Iris pigment epithelial cell (primary cell): Measurements from ENCODE around the gene IL17RB.

ENCODE experiments used
- DNase-seq: peaks from one replicate; pipeline ENCODE4 v3.0.0-alpha.2; 2011; ENCODE audit warnings: low read depth

The IL17RB gene

GRCh38 chr3:53811143-53811927 lies 35.0 kb upstream of the IL17RB start:
- no peak for DNase-seq

DNA sequence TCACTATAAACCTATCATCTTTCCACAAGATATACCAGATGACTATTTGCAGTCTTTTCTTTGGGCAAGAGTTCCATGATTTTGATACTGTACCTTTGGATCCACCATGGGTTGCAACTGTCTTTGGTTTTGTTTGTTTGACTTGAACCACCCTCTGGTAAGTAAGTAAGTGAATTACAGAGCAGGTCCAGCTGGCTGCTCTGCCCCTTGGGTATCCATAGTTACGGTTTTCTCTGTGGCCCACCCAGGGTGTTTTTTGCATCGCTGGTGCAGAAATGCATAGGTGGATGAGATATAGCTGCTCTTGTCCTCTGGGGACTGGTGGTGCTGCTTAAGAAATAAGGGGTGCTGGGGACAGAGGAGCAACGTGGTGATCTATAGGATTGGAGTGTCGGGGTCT lies 33.9 kb upstream of the IL17RB start:
- DNase-seq: no peak

DNA sequence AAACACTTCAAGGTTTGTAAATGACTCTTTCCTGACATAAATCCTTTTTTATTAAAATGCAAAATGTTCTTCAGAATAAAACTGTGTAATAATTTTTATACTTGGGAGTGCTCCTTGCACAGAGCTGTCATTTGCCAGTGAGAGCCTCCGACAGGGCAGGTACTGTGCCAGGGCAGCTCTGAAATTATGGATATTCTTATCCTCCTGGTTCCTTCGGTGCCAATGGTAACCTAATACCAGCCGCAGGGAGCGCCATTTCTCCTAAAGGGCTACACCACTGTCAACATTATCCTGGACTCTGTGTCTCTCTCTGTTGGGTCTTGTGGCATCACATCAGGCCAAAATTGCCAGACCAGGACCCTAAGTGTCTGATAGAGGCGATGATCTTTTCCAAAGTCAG lies 33.1 kb upstream of the IL17RB start:
- DNase-seq: no peak

DNA sequence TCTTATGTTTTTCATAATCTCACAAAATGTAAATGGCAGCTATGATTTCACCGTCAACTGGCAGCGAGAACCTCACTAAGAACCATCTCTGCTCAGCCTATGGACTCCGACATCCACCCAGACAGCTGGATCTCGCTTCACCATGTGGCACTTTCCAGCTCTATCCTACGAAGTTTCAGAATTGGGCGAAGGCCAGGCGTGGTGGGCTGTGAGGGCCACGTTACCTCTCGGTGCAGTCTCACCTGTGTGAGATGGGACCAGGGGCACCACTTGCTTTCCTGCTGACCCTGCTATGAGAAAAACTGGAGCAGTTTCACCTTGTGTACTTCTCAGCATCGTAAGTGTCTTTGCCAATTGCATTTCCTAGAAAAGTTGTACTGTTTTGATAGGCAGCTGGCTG lies 32.5 kb upstream of the IL17RB start:
- no peak for DNase-seq

GRCh38 chr3:53815067-53815466 lies 31.3 kb upstream of the IL17RB start:
- no peak for DNase-seq

DNA sequence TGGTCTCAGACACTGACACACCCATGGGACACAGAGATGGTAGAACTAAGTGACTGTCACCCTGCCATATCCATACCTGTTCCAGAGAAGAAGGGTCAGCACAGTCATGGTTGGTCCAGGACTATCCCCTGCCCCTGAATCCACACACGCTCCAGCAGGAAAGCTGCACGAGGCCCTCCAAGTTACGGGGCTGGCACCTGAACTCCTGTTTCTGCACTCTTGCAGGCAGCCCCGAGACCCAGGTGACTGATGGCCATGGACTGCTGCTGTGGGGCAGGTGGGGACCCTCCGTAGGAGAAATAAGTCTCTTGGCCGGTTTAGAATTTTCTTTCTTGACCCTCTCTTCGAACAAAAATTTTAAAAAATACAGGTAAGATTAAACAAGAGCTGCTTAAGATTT lies 30.7 kb upstream of the IL17RB start:
- DNase-seq: no peak

- no peak for DNase-seq
These were observed 29.9 kb upstream of the IL17RB start for GRCh38 chr3:53816425-53816824.

- DNase-seq: no peak
These were observed 29.2 kb upstream of the IL17RB start for GRCh38 chr3:53817211-53817610.

DNA sequence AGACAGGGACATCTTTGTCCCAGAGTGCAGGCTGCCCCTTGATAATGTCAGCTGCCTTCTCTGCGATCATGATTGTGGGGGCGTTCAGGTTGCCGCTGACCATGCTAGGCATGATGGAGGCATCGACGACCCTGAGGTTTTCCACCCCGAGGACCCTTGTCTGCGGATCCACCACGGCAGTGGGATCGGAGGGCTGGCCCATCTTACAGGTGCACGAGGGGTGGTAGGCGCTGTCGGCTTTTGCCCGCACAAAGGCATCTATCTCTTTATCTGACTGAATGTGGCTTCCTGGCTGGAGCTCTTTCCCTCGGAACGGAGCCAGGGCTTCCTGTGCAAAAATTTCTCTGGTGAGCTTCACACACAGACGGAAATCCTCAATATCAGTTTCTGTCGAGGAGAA lies 28.6 kb upstream of the IL17RB start:
- DNase-seq: no peak

DNA sequence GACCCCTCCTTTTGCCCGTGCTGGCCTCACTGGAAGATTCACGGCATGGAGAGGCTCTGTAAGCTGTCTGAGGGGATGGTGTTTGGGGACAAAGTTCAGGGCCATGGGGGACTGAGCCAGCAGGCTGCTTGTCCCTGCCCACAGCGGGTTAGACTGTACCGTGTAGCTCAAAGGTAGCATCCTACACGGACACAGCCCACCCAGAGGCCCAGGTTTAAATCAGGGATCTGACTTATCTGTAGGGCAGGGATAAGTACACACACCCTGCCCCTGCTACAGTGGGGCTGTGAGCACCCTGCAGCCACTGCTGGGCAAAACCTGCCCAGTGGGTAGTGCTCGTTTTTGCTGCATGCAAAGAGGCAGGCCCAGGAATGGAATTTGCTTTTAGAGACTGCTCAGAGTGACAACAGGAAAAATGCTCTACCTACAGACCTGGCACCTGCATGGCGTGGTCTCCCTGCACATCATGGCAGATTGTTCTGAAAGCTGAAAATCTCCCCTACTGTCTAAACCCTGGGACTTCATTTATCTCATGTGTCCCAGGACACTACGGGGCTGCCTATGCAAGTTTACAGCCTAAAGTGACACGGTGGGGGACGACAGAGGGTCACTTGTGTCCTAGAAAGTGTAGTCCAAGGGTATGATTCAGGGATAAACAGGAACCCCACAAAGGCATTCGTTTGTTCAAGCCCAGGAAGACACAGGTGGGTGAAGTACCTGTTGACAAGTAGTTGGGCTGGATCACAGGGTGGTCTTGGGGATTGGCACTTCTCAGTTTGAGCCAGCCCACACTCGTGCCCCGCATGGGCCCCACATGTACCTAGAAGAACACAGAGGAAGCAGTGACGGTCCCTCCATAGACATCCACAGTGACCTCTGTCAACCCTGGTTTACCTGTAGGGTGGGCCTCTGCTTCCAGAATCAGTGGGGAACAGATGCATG lies 27.9 kb upstream of the IL17RB start:
- no peak for DNase-seq

GRCh38 chr3:53819163-53819868 lies 27.1 kb upstream of the IL17RB start:
- DNase-seq: no peak

- no peak for DNase-seq
These were observed 26.3 kb upstream of the IL17RB start for GRCh38 chr3:53820084-53820483.

- no peak for DNase-seq
These were observed 25.4 kb upstream of the IL17RB start for GRCh38 chr3:53820756-53821580.

DNA sequence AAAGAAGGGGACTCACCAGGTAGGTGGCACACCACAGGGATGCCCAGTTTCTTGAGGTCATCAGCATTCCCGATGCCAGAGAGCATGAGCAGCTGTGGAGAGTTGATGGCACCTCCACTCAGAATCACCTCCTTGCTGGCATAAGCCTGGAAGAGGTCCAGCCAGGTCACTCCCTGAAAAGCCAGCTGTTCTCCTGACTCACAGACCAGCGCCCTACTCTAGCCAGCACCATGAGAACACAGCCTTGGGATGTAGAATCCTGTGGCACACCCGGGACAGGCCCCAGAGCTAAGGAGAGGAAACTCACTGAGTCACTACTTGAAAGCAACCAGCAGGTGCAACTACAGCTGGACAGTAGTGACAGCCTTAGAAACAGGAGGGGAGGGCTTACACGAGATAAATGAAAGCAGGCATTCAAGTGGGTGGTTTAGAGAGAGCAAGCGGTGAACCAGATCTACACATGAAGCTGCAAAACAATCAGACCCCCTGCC lies 24.7 kb upstream of the IL17RB start:
- peak; percentile 23 for DNase-seq

GRCh38 chr3:53822331-53822741 lies 24.0 kb upstream of the IL17RB start:
- DNase-seq: no peak

DNA sequence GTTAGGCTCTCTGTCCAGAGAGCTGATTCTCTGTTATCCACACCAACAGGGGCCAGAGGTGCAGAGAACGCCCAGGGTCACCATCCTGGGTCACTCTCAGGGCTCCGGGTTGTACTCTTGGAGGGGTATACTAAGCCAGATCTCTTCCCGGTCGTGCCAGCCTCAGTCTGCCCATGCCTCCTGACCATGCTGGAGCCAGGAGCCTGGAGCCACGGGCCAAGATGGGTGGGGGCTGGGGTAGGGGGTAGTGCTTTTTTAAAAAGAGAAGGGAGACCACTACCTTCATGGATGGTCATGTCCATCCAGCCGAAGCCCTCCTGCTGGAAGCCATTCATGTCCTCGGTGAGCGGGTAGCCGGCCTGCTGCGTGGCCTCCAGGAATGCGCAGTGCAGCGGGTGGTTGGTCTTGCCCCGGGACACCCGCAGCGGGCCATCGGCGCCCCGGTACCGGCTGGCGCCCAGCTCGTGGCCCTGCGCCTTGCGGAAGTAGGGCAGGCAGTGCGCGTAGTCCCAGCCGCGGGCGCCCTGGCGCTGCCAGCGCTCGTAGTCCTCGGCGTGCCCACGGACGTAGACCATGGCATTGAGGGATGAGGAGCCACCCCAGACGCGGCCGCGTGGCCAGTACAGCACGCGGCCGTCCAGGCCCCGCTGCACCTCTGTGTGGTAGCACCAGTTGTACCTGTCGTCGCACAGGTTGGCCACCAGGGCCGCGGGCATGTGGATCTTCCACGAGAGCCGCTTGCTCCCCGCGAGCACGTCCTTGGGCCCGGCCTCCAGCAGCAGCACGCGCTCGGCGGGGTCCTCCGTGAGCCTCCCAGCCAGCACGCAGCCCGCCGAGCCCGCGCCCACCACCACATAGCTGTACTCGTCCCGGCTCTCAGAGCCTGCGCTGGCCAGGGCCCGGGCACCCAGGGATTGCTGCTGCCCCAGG lies 23.1 kb upstream of the IL17RB start:
- DNase-seq: no peak

DNA sequence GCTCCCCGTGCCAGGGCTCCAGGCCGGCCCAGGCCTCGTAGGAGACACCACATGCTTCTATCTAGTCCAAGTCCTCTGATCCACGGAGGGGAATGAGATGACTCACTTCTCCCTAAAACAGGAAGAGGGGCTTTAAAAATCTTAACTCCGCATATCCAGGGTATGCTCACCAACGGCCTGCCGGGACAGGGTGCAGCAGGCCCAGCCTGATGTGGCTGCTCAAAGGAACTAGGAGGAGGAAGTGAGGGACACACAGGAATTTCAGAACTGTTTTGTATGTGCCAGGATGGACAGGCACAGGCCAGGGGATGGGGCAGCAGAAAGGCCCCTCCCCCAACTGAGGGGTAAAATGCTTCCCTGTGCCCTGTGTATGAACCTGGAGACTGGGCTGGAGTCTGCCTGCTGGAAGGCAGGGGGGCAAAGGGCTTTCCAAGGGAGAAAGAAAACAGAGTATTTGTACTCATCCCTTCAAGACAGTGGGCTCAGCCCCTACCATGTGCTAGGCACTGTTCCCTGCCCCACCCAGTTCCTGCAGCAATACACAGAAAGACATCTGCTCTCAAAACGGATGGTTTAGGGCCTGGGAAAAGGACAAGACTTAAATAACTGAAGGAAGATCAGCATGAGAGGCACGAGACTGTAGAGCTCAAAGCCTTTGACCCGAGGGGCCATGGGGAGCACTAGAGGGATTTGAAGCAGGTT lies 22.3 kb upstream of the IL17RB start:
- DNase-seq: no peak

DNA sequence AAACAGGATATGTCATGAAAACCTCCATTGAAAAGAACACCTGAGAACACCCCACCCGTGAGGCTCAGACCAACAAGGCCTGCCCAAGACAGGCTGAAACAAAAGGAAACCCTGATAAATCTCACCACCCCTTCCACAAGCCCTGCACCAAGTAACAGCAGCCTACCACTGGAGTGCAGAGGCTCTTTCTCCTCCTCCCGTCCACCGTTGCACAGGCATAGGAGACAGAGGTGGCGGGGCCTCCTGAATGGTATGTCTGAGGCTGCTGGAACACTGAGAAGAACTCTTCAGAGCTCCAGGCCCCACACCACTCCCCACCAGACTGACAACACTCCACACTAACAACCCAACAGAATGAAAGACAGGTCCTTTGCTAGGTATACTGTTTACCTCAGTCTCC lies 21.6 kb upstream of the IL17RB start:
- DNase-seq: no peak

GRCh38 chr3:53826048-53826447 lies 20.3 kb upstream of the IL17RB start:
- DNase-seq: no peak

DNA sequence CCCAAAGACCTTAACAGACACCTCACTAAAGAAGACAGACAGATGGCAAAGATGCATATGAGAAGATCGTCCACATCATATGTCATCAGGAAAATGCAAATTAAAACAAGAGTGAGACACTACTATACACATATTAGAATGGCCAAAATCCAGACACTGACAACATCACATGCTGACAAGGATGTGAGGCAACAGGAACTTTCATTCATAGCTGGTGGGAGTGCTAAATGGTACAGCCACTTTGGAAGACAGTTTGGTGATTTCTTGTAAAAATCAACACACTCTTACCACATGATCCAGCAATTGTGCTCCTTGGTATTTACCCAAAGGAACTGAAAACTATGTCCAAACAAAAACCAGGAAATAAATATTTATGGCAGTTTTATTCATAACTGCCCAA lies 17.8 kb upstream of the IL17RB start:
- DNase-seq: no peak
